A549 treated with ZK216348 at 1 μM for 4 hours (cell line): ENCODE data around the gene SRRT. TPM values are rescaled to one million over a fixed set of nuclear protein-coding genes. Genes with fewer than 3 reads are reported as not detected.

ENCODE experiments used
- total RNA-seq: library from RNA; stranded (reverse); fragments of 200-300 nt; extraction: Qiagen RNA extraction; gene quantifications from 5 replicates; pipeline ENCODE4 v1.2.3, GENCODE V29; 2022; ENCODE audit warnings: low read depth

The SRRT gene, protein sequence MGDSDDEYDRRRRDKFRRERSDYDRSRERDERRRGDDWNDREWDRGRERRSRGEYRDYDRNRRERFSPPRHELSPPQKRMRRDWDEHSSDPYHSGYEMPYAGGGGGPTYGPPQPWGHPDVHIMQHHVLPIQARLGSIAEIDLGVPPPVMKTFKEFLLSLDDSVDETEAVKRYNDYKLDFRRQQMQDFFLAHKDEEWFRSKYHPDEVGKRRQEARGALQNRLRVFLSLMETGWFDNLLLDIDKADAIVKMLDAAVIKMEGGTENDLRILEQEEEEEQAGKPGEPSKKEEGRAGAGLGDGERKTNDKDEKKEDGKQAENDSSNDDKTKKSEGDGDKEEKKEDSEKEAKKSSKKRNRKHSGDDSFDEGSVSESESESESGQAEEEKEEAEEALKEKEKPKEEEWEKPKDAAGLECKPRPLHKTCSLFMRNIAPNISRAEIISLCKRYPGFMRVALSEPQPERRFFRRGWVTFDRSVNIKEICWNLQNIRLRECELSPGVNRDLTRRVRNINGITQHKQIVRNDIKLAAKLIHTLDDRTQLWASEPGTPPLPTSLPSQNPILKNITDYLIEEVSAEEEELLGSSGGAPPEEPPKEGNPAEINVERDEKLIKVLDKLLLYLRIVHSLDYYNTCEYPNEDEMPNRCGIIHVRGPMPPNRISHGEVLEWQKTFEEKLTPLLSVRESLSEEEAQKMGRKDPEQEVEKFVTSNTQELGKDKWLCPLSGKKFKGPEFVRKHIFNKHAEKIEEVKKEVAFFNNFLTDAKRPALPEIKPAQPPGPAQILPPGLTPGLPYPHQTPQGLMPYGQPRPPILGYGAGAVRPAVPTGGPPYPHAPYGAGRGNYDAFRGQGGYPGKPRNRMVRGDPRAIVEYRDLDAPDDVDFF
- total RNA-seq = 120 to 157 TPM (median 149 TPM) in 5 replicates

DNA sequence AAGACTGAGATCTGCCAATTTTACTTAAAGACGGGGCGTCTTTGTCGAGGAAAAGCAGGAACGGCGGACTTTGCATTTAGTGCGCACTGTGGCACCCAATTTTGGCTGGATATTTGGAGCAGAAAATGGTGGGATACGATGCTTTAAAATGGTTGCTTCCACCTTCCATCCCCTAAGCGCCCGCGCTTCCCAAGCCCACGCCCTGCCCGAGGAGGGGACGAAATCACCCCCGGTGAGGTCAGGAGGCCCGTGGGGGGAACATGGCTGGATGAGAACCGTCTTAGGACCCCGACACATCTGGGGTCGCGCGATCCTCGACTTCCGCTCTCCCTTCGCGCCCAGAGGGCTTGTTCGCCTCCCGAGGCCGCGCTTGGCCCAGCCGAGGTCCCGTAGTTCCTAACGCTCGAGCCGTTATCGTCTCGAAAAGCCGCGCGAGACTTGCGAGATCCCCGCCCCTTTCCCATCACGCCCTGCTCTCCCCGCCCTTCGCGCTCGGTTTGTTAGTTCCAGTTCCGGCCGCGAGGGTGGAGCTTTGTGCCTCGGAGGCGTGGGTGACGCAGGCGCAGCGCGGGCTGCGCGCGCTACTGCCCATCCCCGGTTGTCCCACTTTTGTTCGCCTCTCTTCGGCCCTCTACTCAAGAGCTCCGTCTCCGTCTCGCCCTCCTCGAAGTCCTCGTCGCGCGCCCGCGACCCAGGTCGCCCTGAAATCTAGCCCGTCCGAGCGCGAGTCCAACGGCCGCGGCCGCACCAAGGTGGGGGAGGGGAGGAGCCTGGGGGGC, at the start of gene SRRT:
TSS of gene SRRT (plus strand) at position 527 of the 779 bp plus-strand sequence. CDS start 488 bp downstream, outside the sequence.

DNA sequence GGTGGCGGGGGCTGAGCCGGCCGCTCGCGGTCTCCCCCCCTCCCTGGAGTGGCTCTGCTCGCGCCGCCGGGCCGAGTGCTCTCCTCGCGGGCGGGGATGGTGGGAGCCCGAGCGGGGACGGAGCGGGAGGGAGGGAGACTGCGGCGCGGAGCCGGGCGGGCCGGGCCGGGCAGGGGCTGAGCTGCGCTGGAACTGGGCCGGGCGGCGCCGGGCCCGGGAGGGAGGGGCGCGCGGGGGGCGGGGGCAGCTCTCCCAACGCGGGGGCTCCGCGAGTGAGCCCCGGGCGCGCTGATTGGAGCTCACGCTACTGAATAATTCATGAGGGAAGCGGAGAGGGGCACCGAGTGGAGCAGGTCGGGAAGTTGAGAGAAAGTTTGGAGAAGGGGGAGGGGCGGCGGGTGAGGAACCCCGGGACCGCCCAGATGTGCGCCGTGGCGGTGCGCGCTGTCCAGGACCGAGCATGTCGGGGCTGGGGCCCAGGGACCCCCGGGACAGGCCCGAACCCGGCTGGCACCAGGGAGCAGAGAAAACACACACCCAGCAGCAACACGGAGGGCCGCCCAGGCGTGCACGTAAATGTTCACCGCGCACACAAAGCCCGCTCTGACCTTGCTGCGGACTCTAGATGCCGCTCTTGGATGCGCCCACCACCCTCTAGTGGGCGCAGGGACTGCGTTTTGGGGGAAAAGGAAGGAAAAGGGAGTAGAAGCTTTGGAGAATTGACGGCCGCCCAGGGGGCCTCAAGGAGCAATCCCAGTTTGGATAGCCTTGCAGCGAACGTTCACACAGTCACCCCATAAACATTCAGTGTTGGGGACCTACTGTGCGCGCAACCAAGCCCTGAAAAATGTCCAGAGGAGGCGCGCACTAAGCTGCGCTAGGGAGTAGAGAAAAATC, 47.3 kb upstream of the SRRT start, which contains the start of gene EPHB4:
TSS of gene EPHB4 (minus strand) at position 194 of the 897 bp plus-strand sequence. CDS start 493 bp downstream, outside the sequence.

DNA sequence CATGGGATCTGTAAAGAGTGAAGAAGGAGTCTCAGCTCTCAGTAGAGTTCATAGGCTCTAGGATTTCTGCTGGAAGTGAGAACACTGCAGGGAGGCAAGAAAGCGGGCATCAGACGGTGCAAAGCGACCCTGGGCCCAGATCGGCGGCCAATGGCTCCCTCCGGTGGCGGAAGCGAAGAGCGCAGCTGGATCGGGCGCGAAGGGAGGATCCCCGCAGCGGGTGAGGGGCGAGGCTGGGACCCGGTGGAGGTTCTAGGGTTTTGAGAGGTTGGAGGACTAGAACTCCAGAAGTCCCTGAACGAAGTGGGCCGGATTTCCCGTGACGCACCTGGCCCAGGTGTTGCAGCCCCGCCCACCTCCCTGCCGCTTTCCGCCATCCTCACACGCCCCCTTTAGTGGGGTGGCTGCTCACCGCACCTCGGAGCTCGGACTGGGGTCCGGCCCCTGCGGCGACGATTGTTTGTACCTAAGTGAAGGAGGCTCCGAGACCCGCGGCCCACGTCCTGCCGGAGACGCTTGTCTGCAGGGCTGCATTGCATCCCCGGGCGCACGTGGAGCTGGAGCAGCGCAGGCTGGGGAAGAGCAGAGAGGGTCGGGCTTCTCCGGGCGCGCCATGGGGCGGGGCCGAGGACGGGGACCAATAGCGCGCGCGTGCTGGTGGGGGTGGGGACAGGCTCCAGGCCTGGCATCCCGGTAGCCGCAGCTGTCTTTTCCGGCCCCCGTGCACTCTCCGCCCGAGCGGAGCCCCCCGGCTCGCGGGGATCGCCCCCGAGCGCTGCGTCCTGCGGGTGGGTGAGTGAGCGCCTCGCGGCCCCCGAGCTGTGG, 22.6 kb upstream of the SRRT start, which contains the start of gene SLC12A9:
TSS of gene SLC12A9 (plus strand) at position 666 of the 825 bp plus-strand sequence. CDS start 1,485 bp downstream, outside the sequence.

DNA sequence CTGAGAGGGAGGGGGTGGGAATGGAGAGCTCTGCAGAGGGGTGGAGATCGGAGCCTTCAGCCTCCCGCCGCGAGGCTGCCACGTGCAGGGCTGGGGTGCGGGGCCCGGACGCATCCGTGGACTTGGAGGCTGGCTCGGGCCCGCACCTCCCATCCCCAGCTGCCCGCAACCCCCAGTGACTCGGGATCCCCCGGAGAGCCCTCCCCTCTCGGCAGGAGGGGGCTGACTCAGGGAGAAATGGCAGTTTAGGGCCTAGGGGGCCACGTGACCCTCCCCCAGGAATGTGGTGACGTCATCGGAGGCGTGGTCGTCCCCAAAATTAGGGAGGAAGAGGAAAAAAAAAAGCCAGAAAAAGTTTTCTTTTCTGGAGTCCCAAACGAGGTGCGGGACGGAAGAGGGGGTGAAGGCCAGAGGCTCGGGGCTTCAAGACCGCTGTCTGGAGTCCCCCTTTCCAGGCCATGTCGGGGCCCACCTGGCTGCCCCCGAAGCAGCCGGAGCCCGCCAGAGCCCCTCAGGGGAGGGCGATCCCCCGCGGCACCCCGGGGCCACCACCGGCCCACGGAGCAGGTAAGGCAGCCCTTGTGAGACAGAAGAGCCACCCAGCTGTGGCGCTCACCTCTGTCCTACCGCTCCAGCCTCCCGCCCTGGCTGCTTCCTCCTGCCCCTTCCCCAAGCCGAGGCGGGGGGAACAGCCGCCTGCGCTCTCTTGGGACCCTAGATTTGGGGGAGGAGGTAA, 7.7 kb upstream of the SRRT start, which contains the start of gene TRIP6:
TSS of gene TRIP6 (plus strand) at position 348 of the 736 bp plus-strand sequence. CDS start at position 459, 111 bp downstream.

DNA sequence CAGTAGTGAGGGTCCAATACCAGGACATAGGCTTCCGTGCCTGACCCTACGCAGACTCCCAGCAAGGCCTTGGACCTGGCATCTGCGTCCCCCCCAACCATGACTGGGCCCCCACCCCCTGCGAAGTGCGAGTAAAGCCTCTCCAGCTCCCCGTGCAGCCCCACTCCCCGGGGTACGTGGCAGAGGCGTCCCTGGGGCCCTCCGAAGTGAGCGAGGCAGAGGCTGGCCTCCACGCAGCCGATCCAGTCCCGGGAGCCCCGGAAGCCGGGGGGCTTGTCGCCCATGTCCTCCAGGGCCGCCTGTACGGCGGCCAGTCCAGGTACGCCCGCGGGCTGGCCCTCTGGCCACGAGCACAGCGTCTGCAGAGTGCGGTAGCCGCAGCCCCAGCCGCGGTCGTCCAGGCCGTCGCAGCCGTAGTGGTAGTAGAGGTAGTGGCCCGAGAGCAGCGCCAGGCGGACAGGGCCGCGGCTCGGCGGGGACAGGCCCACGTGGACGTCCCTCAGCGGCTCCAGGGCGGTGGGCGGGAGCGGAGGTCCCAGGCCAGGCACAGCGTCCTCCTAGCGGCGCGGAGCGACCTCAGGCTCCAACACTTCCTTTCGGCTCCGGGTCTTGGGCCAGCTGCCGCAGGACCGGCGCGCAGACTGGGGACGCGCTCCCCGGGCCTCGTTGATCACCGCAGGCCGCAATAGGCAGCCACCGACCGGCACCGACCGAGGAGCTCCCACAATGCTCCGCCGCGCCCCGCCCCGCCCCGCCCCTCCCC, 14.3 kb downstream of the SRRT start, which contains the start of gene UFSP1:
TSS of gene UFSP1 (minus strand) at position 728 of the 763 bp plus-strand sequence. CDS start at position 284, 444 bp downstream.

DNA sequence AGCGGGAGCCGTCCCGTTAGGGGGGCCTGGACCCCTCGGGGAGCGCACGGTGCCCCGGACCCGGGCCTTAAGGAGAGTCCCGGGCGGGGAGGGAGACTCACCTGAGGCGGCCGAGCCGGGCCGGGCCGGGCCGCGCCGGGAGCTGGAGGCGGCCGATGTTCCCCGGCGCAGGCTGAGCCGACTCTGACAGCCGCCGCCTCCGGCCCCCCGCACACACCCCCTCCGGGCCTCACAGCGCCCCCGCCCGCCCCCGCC, 20.7 kb downstream of the SRRT start, which contains the start of gene ACHE:
TSS of gene ACHE (minus strand) at position 188 of the 255 bp plus-strand sequence. CDS start 1,656 bp downstream, outside the sequence.

Other genes with a start within 250 kb of the SRRT start
- gene TFR2, start 233.6 kb upstream of the SRRT start, total RNA-seq = 1.6 to 3.1 TPM (median 2.5 TPM) in 5 replicates
- gene ACTL6B, start 218.7 kb upstream of the SRRT start, total RNA-seq = not detected in 5 replicates
- 129 to 274 TPM (median 259 TPM) in 5 replicates for gene GNB2, start 201.4 kb upstream of the SRRT start, total RNA-seq
- gene GIGYF1, start 180.9 kb upstream of the SRRT start, total RNA-seq = 11.2 to 23.3 TPM (median 20.1 TPM) in 5 replicates
- 57.9 to 103 TPM (median 95.3 TPM) in 5 replicates for gene POP7, start 169.0 kb upstream of the SRRT start, total RNA-seq
- gene EPO, start 154.6 kb upstream of the SRRT start, total RNA-seq = not detected in 5 replicates
- gene ZAN, start 141.5 kb upstream of the SRRT start, total RNA-seq = not detected in 5 replicates
- 27.8 to 48.1 TPM (median 47.4 TPM) in 5 replicates for gene EPHB4, start 47.6 kb upstream of the SRRT start, total RNA-seq
- gene SLC12A9, start 22.4 kb upstream of the SRRT start, total RNA-seq = 8.7 to 17.2 TPM (median 14.1 TPM) in 5 replicates
- 32.3 to 58.6 TPM (median 53.9 TPM) in 5 replicates for gene TRIP6, start 7.7 kb upstream of the SRRT start, total RNA-seq
- gene UFSP1, start 14.6 kb downstream of the SRRT start, total RNA-seq = 3.1 to 6.4 TPM (median 5.6 TPM) in 5 replicates
- gene ACHE, start 20.8 kb downstream of the SRRT start, total RNA-seq = 1.4 to 3.7 TPM (median 3.6 TPM) in 5 replicates
- gene MUC3A, start 74.4 kb downstream of the SRRT start, total RNA-seq = 9.8 to 23.5 TPM (median 22.0 TPM) in 5 replicates
- gene MUC12, start 94.5 kb downstream of the SRRT start, total RNA-seq = 10.8 to 20.4 TPM (median 16.4 TPM) in 5 replicates
- 0.01 to 0.30 TPM (median 0.02 TPM) in 5 replicates for gene MUC17, start 145.0 kb downstream of the SRRT start, total RNA-seq
- 8.6 to 18.6 TPM (median 14.5 TPM) in 5 replicates for gene TRIM56, start 210.4 kb downstream of the SRRT start, total RNA-seq